Transverse colon (tissue), 4 donors: ENCODE results near the gene GSTCD. TPM values are rescaled to one million over a fixed set of nuclear protein-coding genes. Genes with fewer than 3 reads are reported as not detected.

Experiments used
- DNase-seq: peaks from one replicate; pipeline ENCODE4 v3.0.0-alpha.2; 2019
- H3K27ac ChIP-seq, 4 donors: fragments of 200-600 bp; sonication (generic); 2 replicates each; pipeline ENCODE4 v1.5.1; 2016 to 2018; ENCODE audit warnings: inconsistent platforms in 4 of 4
- H3K27me3 ChIP-seq: fragments of 200-600 bp; sonication (generic); 2 replicates; pipeline ENCODE4 v1.5.1; 2017; ENCODE audit warnings: inconsistent platforms
- H3K36me3 ChIP-seq, 4 donors: fragments of 200-600 bp; sonication (generic); 2 replicates each; pipeline ENCODE4 v1.5.1; 2017 to 2019; ENCODE audit warnings: inconsistent platforms in 4 of 4
- H3K4me1 ChIP-seq, 4 donors: fragments of 200-600 bp; sonication (generic); 2 replicates each; pipeline ENCODE4 v1.5.1; 2017 to 2020; ENCODE audit warnings: inconsistent platforms in 4 of 4
- H3K4me3 ChIP-seq, 4 donors: fragments of 200-600 bp; sonication (generic); 1 replicate in 1 of 4; 2 replicates in 3 of 4; pipeline versions ENCODE4 v1.5.1 to v1.6.1; 2017 to 2019; ENCODE audit warnings: inconsistent platforms in 4 of 4
- H3K9me3 ChIP-seq, 2 donors: fragments of 200-600 bp; sonication (generic); 2 replicates each; pipeline ENCODE4 v1.5.1; 2017 to 2019; ENCODE audit warnings: inconsistent platforms in 2 of 2
- EP300 ChIP-seq: sonication (generic); formaldehyde crosslinking; IDR thresholded peaks from one replicate; pipeline ENCODE4 v1.6.1; 2017; ENCODE audit warnings: antibody characterized with exemption, low read depth
- POLR2A ChIP-seq: fragments of 450-650 bp; IDR thresholded peaks from one replicate; pipeline ENCODE4 v1.6.1; 2016; ENCODE audit warnings: antibody characterized with exemption, mild to moderate bottlenecking, moderate library complexity
- POLR2AphosphoS5 ChIP-seq, 3 donors: sonication (generic); formaldehyde crosslinking; IDR thresholded peaks; one replicate each; pipeline ENCODE4 v1.6.1; 2016; ENCODE audit warnings: antibody characterized with exemption in 3 of 3
- WGBS, 2 donors: methylation state at CpG; one replicate each; pipeline ENCODE4 v1.1.5; 2018; ENCODE audit warnings: low coverage in 1 of 2; 5-methylcytosine and 5-hydroxymethylcytosine counted together
- in situ Hi-C, 4 donors: fragments of 200-750 bp; cut with MboI; loops; one replicate each; pipeline versions ENCODE4 v1.15.0 to v1.15.1; 2017; ENCODE audit warnings: low sequenced_read_pairs in 3 of 4, low pct_ligation_motif_present in 1 of 4, low pct_unique_long_range_greater_than_20kb in 1 of 4
- intact Hi-C: fragments of 100-400 bp; cut with DNase I; formaldehyde crosslinking; loops from one replicate; pipeline ENCODE4 v1.15.1; 2023; ENCODE audit warnings: low total_unique reads
- total RNA-seq, 4 donors: library from RNA; depleted of rRNA; stranded (reverse); fragments of >200 nt; gene quantifications; one replicate each; pipeline ENCODE4 v1.1.0, GENCODE V29; 2016
- TF ChIP-seq, protein P1 (sequence below), 5 experiments: fragments of 200-600 bp in 3 of 5; fragments of 450-650 bp in 2 of 5; sonication (generic) in 3 of 5; IDR thresholded peaks; 1 replicate in 2 of 5; 2 replicates in 3 of 5; pipeline ENCODE4 v1.5.1; 2016 to 2017; ENCODE audit warnings: antibody characterized with exemption in 5 of 5, inconsistent platforms in 3 of 5, mild to moderate bottlenecking in 2 of 5, moderate library complexity in 1 of 5

The GSTCD gene
- total RNA-seq, 4 donors from 2014 or later, result 0.40 to 11.1 (median 8.4) TPM

- Histone ChIP-seq H3K4me1 (no peaks in the 10 kb centered on the region), H3K27ac (no peak overlapping the region), H3K36me3 (no peaks in the 10 kb centered on the region), H3K27me3 (no peaks in the 10 kb centered on the region), H3K4me3 (no peak overlapping the region), H3K9me3 (no peaks in the 10 kb centered on the region)
- no peak for DNase-seq
- intact Hi-C loops, result no loop called here
- no peak for TF ChIP-seq POLR2AphosphoS5 (IDR thresholded peaks at IDR 0.05)
- TF ChIP-seq, protein P1, sequence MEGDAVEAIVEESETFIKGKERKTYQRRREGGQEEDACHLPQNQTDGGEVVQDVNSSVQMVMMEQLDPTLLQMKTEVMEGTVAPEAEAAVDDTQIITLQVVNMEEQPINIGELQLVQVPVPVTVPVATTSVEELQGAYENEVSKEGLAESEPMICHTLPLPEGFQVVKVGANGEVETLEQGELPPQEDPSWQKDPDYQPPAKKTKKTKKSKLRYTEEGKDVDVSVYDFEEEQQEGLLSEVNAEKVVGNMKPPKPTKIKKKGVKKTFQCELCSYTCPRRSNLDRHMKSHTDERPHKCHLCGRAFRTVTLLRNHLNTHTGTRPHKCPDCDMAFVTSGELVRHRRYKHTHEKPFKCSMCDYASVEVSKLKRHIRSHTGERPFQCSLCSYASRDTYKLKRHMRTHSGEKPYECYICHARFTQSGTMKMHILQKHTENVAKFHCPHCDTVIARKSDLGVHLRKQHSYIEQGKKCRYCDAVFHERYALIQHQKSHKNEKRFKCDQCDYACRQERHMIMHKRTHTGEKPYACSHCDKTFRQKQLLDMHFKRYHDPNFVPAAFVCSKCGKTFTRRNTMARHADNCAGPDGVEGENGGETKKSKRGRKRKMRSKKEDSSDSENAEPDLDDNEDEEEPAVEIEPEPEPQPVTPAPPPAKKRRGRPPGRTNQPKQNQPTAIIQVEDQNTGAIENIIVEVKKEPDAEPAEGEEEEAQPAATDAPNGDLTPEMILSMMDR (IDR thresholded peaks at IDR 0.05), result no peak
- no peak for TF ChIP-seq EP300
- no peak for TF ChIP-seq POLR2A
- in situ Hi-C loops, result no loop called here
- WGBS, 2 donors, result 98% methylated on average over 6 of the region's 6 CpGs; no CpG with 5 or more reads in 1 of the 2 donors
Observed at GRCh38 chr4:105835177-105835576, 126.6 kb downstream of the GSTCD start.

DNA sequence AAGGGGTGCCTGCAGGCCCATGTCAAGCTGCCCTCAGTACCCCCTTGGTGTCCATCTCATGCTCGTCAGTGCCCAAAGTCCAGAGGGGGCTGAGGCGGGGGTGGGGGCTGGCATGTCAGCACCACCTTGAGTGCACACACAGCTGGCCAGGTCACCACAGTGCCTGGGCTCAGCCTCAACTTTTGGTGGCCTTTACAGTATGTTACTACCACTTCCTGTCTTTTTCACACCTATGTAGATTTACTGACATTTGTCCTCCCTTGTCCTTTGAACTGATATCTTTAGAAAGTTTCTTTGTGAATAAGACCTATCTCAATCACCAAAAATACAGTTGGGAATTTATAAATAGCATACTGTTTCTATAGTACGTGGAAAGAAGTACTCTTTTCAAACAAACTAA lies 128.0 kb downstream of the GSTCD start:
- Histone ChIP-seq H3K27ac (no peak overlapping the region), H3K9me3 (no peaks in the 10 kb centered on the region), H3K4me1 (no peaks in the 10 kb centered on the region), H3K27me3 (no peaks in the 10 kb centered on the region), H3K36me3 (no peaks in the 10 kb centered on the region), H3K4me3 (no peak overlapping the region)
- in situ Hi-C loops (no loop called here), intact Hi-C loops (no loop called here)
- TF ChIP-seq EP300, result no peak
- no peak for TF ChIP-seq POLR2AphosphoS5 (IDR thresholded peaks at IDR 0.05)
- TF ChIP-seq, protein P1 (IDR thresholded peaks at IDR 0.05), result no peak
- no peak for TF ChIP-seq POLR2A
- DNase-seq, result no peak
- 88 to 100% methylated on average over 1 to 2 of the region's 3 CpGs for WGBS, 2 donors

DNA sequence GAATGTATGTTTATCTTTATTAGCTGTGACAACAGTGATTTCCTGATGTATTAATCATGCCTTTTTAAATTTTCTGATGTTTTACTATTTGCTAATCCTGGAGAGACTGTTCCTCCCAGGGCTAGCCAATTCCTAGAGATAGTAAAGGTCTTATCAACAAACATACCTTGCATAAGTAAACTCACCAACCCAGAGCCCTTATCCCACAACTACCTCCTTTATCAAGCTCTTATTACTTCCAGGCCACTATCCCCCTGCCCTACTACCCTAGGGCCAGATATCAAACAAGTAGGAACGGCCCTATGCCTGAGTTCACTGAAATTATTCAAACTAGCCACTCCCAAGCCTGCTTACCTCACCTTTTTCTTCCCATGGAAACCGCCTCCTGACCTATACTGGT lies 128.5 kb downstream of the GSTCD start:
- Histone ChIP-seq H3K9me3 (no peaks in the 10 kb centered on the region), H3K4me1 (no peaks in the 10 kb centered on the region), H3K27ac (no peak overlapping the region), H3K27me3 (no peaks in the 10 kb centered on the region), H3K4me3 (no peak overlapping the region), H3K36me3 (no peaks in the 10 kb centered on the region)
- no peak for DNase-seq
- TF ChIP-seq EP300 (no peak), POLR2AphosphoS5 (IDR thresholded peaks at IDR 0.05) (no peak), POLR2A (no peak)
- TF ChIP-seq, protein P1 (IDR thresholded peaks at IDR 0.05), result no peak
- WGBS, 2 donors, result 98 to 100% methylated on average over 2 of the region's 2 CpGs
- in situ Hi-C loops, result no loop called here
- intact Hi-C loops, result no loop called here

DNA sequence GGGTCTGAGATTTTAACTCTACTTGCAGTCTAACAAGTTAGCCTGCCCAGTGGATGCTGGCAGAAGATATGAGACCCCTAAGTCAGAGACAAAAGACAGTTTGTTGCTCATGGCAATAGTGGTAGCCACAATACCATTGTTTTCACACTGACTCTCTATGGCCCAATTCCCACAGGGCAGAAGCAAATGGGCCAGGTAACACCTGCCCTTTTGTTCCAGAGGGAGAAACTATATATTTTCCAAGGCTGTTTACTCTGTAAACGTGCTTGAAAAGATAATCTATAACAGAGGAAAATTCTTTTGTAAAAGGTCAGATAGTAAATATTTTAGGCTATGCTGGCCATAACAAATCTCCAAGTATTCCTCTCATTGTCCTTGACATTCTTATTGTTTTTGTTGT lies 129.5 kb downstream of the GSTCD start:
- H3K27ac ChIP-seq, result no peak overlapping the region
- intact Hi-C loops, result no loop called here
- no peak for TF ChIP-seq POLR2A
- TF ChIP-seq, protein P1 (IDR thresholded peaks at IDR 0.05), result no peak
- TF ChIP-seq EP300, result no peak
- no peak for TF ChIP-seq POLR2AphosphoS5 (IDR thresholded peaks at IDR 0.05)
- H3K9me3 ChIP-seq, result no peaks in the 10 kb centered on the region
- H3K4me1 ChIP-seq, result no peaks in the 10 kb centered on the region
- H3K27me3 ChIP-seq, result no peaks in the 10 kb centered on the region
- H3K4me3 ChIP-seq, result no peak overlapping the region
- WGBS, 2 donors, result 17 to 39% methylated on average over 1 of the region's 1 CpG
- no peaks in the 10 kb centered on the region for H3K36me3 ChIP-seq
- DNase-seq, result no peak
- in situ Hi-C loops, result no loop called here
